Neuron (in vitro differentiated cells): ENCODE data around the gene FGF12.

ENCODE experiments used
- H2AFZ ChIP-seq: one replicate; pipeline ENCODE4 v1.6.1; 2013; ENCODE audit warnings: low read depth, mild to moderate bottlenecking, inconsistent platforms, low read length, moderate library complexity
- H3K27me3 ChIP-seq: one replicate; pipeline ENCODE4 v1.6.1; 2013; ENCODE audit warnings: low read length; ENCODE audit not compliant: insufficient read depth
- H3K36me3 ChIP-seq: one replicate; pipeline ENCODE4 v1.6.1; 2013; ENCODE audit warnings: low read length; ENCODE audit not compliant: insufficient read depth
- H3K4me1 ChIP-seq: one replicate; pipeline ENCODE4 v1.6.1; 2013; ENCODE audit warnings: low read length; ENCODE audit not compliant: insufficient read depth
- H3K4me3 ChIP-seq: 2 replicates; pipeline ENCODE4 v1.5.1; 2013; ENCODE audit warnings: mild to moderate bottlenecking, low read length, moderate library complexity
- H3K9me3 ChIP-seq: one replicate; pipeline ENCODE4 v1.6.1; 2013; ENCODE audit warnings: low read length

FGF12 gene

DNA sequence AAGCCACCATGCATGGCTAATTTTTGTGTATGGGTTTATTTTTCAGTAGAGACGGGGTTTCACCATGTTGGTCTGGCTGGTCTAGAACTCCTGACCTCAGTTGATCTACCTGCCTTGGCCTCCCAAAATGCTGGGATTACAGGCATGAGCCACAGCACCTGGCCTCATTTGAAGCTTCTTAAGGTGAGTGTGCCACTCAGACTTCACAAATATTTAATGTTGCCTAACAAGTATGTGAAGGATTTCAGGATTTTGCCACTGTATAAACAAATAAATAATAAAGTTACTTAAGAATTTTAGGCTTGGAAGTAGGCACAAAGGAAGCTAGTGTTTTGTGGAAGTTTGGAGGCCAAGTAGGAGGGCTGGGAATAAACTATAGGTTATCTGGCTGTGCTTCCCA, 73.5 kb downstream of the FGF12 start:
- H2AFZ ChIP-seq: no peak overlapping the region
- H3K4me1 ChIP-seq: no peaks in the 10 kb centered on the region
- H3K9me3 ChIP-seq: no peaks in the 10 kb centered on the region
- H3K36me3 ChIP-seq: no peaks in the 10 kb centered on the region
- no peak overlapping the region for H3K4me3 ChIP-seq
- peaks cover 3% of the 10 kb centered on the region for H3K27me3 ChIP-seq

DNA sequence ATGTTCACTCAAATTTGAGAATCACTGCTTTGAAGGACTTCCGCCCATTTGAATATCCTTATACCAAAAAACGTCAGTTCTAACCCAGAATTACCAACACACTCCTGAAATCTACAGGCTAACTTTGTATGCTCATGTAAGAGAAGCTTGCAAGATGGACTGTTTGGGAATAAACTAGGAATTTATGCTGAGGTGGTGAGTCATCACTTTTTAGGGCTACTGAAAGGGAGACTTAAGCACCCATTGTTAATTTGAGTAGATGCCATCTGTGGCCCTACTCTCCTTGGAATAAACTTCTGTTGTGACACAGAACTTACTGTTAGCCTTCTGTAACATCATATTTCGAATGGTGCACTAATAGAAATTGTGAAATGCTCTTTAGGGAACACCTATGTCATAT, 74.6 kb downstream of the FGF12 start:
- Histone ChIP-seq H3K36me3 (no peaks in the 10 kb centered on the region), H2AFZ (no peak overlapping the region), H3K4me1 (no peaks in the 10 kb centered on the region), H3K9me3 (no peaks in the 10 kb centered on the region), H3K27me3 (peaks cover 3% of the 10 kb centered on the region), H3K4me3 (no peak overlapping the region)

DNA sequence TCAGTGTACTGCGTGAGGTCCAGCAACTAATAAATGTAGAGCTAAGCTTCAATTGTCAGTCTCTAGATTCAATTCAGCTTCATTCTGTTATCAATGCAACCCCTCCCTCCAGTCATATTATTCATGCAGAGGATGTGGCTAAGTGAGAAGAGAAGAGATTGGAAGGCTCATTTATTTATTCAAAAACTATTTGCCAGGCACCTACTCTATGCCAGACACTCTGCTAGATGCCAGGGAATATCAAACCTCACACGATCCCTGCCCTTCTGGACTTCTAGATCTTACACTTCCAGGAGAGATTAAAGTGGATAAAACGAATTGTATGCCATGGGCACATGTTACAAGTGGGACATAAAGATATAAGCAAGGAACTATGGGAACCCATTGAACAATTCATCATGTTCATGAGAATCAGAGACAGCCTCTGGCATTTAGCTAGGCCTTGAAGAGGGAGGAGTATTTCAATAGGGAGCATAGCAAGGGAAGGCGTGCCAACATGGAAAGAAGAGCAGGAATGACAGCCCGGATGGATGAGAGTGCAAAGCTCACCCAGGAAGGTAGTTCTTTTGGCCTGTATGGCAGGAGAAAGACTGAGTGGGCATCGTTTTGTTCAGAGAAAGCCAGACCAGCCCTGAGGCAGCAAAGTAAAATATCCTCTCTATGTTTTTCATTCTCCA, 75.4 kb downstream of the FGF12 start:
- H3K27me3 ChIP-seq: peaks cover 3% of the 10 kb centered on the region
- no peak overlapping the region for H3K4me3 ChIP-seq

DNA sequence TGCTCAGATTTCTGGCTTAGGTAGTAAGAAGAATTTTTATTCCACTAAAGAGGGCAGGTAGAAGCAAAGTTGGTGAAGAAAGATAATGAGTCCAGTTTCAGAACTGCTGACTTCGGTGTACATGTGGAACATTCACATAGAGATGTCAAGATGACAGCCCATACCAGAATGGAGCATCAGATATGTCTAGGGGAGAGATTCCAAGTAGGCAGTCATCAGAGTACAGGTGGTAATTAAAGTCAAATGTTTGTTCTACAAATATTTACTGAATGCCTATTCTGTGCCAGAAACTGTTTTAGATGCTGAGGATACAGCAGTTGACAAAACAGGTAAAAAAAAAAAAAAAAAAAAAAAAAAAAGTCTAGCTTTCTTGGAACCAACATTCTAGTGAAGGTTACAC, 81.9 kb downstream of the FGF12 start:
- Histone ChIP-seq H3K4me1 (no peaks in the 10 kb centered on the region), H3K4me3 (no peak overlapping the region), H3K36me3 (no peaks in the 10 kb centered on the region), H2AFZ (no peak overlapping the region), H3K9me3 (no peaks in the 10 kb centered on the region), H3K27me3 (no peaks in the 10 kb centered on the region)

More for the DNA sequence above, 75.4 kb downstream of the FGF12 start:
- Histone ChIP-seq H3K4me1 (no peaks in the 10 kb centered on the region), H3K9me3 (no peaks in the 10 kb centered on the region), H3K36me3 (no peaks in the 10 kb centered on the region), H2AFZ (no peak overlapping the region)

DNA sequence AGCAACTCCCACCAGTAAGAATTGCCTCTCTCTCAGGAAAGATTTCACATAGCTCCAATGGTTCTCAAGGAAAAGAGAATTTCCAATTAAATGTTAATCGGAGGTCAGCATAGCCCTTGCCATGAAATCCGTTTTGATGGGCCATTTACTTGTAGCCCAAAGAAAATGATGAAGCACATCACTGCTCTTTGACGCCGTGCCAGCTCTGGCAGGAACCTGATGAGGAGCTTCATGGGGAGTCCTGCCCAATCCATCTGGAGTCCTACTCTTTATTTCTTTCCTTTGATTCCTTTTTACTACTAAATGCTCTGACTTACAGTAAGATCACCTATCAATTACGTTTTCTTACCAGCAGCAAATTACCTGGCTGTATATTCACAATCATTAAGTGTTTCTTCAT, 84.7 kb downstream of the FGF12 start:
- H3K4me3 ChIP-seq: no peak overlapping the region
- no peaks in the 10 kb centered on the region for H3K27me3 ChIP-seq
- no peaks in the 10 kb centered on the region for H3K9me3 ChIP-seq
- H3K4me1 ChIP-seq: no peaks in the 10 kb centered on the region
- no peaks in the 10 kb centered on the region for H3K36me3 ChIP-seq
- H2AFZ ChIP-seq: no peak overlapping the region

DNA sequence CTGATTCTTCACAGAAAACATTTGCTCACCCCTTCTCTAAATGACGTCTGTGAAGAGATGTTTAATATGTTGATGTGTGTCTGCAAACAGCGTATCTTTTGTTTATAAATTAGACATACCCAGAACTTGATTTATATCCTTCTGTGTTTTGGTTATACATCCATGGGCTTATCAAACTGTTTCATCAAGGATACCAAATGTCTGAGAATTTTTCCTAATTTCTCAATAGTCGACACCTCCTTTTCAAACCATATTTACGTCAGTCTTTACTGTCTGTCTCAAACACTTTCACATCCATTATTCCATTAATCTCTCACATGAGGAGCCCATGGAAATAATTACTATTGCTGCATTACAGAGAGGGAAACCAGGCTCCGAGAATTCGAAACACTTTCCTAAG, 85.4 kb downstream of the FGF12 start:
- H3K4me3 ChIP-seq: no peak overlapping the region
- no peak overlapping the region for H2AFZ ChIP-seq
- no peaks in the 10 kb centered on the region for H3K9me3 ChIP-seq
- no peaks in the 10 kb centered on the region for H3K27me3 ChIP-seq
- no peaks in the 10 kb centered on the region for H3K36me3 ChIP-seq
- H3K4me1 ChIP-seq: no peaks in the 10 kb centered on the region

DNA sequence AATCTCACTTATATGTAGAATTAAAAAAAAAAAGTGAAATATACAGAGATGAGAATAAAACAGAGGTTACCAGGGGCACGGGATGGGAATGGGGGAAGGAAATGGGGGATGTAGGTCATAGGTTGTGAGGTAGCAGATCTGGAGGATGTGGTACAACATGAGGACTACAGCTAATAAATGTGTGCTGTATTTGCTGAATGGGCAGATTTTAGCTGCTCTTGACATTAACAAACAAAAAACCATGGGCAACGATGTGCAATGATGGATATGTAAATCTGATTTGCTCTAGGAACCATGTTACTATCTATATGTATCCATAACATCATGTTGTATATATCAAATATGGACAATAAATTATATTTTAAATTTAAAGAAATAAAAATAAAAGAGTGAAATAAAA, 87.4 kb downstream of the FGF12 start:
- Histone ChIP-seq H2AFZ (no peak overlapping the region), H3K4me3 (no peak overlapping the region), H3K4me1 (no peaks in the 10 kb centered on the region), H3K27me3 (peaks cover 3% of the 10 kb centered on the region), H3K36me3 (no peaks in the 10 kb centered on the region), H3K9me3 (no peaks in the 10 kb centered on the region)

DNA sequence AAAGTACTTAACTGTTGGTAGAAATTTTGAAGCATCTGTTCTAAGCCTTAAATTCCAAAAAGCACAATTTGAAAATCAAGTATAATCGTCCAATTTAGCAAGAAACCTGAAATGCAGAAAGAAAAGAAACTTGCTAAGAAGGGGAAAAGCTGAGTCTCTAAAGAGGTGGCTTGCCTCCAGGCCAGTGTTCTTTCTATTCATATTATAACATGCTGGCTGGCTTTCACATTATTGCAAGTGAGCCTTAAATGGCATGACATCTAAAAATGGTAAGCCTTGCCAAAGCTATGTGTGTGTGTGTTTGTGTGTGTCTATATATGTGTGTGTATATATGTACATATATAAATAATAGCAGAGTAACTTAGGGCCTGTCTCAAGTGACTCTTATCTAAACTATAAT, 89.5 kb downstream of the FGF12 start:
- Histone ChIP-seq H3K27me3 (peaks cover 3% of the 10 kb centered on the region), H2AFZ (no peak overlapping the region), H3K36me3 (no peaks in the 10 kb centered on the region)

DNA sequence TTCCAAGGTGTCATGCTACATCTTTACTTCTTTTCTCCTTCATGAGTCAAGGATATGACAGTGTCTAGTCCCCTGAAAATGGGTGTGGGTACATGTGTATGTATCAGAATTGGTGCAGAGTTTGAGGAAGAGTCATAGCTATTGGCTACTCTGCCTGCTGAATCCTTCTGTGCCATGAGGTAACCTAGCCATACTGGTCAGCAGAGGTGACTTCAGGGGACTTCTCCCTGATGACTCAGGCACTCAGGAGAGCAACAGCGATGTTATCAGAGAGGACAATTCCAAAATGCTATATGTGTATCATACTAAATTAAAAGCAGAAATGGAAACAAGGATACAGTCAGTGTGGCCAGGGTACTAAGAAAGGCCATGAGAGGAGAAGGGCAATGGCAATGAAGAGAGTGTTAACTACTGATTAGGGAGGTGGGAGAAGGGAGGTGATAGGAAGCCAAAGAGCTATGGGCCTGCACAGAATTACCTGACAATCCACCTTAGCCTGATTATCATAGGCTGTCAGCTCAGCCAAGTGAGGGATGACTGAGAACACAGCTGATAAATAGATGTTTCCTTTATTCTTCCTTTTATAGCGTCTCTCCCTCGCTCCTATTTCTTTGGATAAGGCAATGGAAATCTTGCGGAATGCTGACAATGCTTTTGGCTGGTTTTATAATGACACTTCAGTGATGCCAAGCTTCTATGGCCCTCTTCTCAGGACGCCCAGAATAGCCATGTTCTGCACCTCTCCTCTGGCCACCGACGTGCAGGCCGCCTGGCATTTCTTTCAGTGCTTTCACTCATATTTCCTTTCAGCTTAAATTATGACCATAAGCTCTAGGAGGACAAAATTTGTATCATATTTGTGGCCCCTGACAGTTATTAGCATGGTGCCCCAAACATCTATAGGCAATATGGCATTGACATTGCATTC, 90.6 kb downstream of the FGF12 start:
- no peak overlapping the region for H2AFZ ChIP-seq
- H3K4me1 ChIP-seq: no peaks in the 10 kb centered on the region
- peaks cover 3% of the 10 kb centered on the region for H3K27me3 ChIP-seq
- no peaks in the 10 kb centered on the region for H3K9me3 ChIP-seq
- H3K4me3 ChIP-seq: no peak overlapping the region
- no peaks in the 10 kb centered on the region for H3K36me3 ChIP-seq

More for the DNA sequence above, 89.5 kb downstream of the FGF12 start:
- no peaks in the 10 kb centered on the region for H3K4me1 ChIP-seq
- no peaks in the 10 kb centered on the region for H3K9me3 ChIP-seq
- no peak overlapping the region for H3K4me3 ChIP-seq

DNA sequence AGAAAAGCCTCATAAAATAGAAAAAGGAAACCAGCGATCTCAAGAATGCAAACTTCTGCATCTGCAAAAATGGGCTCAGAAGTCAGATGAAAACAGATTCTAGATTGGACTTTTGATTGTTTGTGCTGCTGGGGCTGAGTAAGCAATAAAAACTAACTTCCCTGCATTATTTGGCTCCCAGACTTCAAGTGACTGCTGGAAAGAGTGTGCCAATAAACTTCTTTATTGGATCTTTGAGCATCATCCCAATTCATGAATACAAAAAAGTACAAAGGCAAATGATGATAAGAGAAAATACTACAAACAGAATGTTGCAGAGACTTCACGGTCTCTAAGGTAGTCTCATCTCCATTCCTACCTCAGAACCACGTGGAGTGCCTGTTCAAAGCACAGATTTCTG, 97.9 kb downstream of the FGF12 start:
- H3K9me3 ChIP-seq: no peaks in the 10 kb centered on the region
- no peak overlapping the region for H2AFZ ChIP-seq
- no peak overlapping the region for H3K4me3 ChIP-seq
- no peaks in the 10 kb centered on the region for H3K4me1 ChIP-seq
- no peaks in the 10 kb centered on the region for H3K27me3 ChIP-seq
- H3K36me3 ChIP-seq: no peaks in the 10 kb centered on the region

DNA sequence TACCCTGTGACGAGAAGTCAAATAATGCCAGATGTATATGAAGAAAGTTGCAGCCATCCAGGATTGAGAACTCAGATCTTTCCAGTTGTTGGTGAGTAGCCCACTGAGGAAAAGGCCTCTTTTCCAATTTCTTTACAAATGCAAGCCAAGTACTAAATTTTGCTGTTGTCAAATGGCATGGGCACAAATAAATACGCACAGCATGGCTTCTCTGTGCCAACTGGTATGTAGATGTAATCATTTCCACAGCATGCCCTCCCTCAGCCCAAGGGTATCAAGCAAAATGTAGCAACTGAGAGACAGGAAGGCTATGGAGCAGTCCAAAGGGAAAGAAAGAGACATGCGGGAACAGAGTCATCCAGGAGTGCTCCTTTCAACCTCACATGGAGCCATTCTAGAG, 105.4 kb downstream of the FGF12 start:
- Histone ChIP-seq H3K36me3 (no peaks in the 10 kb centered on the region), H3K27me3 (no peaks in the 10 kb centered on the region), H3K9me3 (no peaks in the 10 kb centered on the region), H3K4me1 (no peaks in the 10 kb centered on the region), H3K4me3 (no peak overlapping the region), H2AFZ (no peak overlapping the region)

DNA sequence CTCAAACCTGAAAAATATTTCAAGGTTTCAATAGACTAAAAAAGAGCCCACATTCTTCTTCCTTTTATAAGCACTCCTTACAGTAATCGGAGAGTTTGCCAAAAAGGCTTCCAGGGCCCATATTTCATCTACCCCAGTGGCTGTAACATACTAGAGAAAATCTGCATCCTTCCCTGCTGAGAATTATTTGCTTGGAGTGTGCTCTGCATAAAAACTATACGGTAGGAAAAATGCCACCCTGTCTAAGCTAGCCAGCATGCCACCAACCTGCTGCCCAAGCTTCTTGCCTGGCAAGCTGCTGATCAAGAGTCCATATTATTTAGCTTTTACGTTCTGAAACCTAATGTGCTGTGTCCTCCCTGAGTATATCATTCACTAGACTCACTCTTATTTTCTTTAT, 107.1 kb downstream of the FGF12 start:
- Histone ChIP-seq H3K27me3 (no peaks in the 10 kb centered on the region), H2AFZ (no peak overlapping the region), H3K9me3 (no peaks in the 10 kb centered on the region), H3K36me3 (no peaks in the 10 kb centered on the region), H3K4me1 (no peaks in the 10 kb centered on the region), H3K4me3 (no peak overlapping the region)

DNA sequence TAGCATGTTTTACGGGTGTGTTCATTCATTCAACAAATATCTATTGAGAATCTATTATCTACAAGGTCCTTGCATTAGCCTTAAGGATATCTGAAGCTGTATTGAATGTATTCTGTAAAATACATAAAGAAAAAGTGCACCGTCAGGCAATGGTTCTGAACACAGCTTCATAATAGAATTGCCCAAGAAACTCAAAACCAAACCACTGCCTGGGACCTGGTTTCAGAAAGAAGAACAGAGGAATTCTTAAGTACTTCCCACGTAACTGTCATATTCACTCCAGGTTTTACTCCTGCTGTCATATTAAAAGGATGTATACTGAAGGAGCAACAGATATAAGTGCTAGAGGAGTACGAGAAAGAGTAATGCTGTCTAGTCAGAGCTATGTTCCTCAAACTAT, 115.9 kb downstream of the FGF12 start:
- Histone ChIP-seq H2AFZ (no peak overlapping the region), H3K27me3 (no peaks in the 10 kb centered on the region), H3K36me3 (no peaks in the 10 kb centered on the region), H3K4me3 (no peak overlapping the region), H3K9me3 (no peaks in the 10 kb centered on the region), H3K4me1 (no peaks in the 10 kb centered on the region)
